Lower leg skin (tissue), 4 donors: ENCODE measurements around the gene CHD5. TPM values are rescaled to one million over a fixed set of nuclear protein-coding genes. Genes with fewer than 3 reads are reported as not detected.

Experiments
- DNase-seq, 2 donors: peaks; one replicate each; pipeline ENCODE4 v3.0.0-alpha.2; 2019; ENCODE audit warnings: low spot score in 2 of 2
- H3K4me3 ChIP-seq: fragments of 200-600 bp; sonication (generic); 2 replicates; pipeline ENCODE4 v1.5.1; 2017; ENCODE audit warnings: mild to moderate bottlenecking, low read depth; ENCODE audit not compliant: poor library complexity, severe bottlenecking
- POLR2A ChIP-seq, 2 donors: fragments of 450-650 bp; IDR thresholded peaks; one replicate each; pipeline ENCODE4 v1.6.1; 2016 to 2017; ENCODE audit warnings: antibody characterized with exemption in 2 of 2, mild to moderate bottlenecking in 1 of 2, moderate library complexity in 1 of 2
- WGBS, 2 donors: methylation state at CpG; one replicate each; pipeline ENCODE4 v1.1.5; 2018; 5-methylcytosine and 5-hydroxymethylcytosine counted together
- intact Hi-C: fragments of 100-400 bp; cut with DNase I; formaldehyde crosslinking; loops from one replicate; pipeline ENCODE4 v1.15.0; 2023; ENCODE audit warnings: low total_unique reads
- total RNA-seq, 4 donors: library from RNA; depleted of rRNA; stranded (reverse); fragments of >200 nt; gene quantifications; one replicate each; pipeline ENCODE4 v1.1.0, GENCODE V29; 2016
- TF ChIP-seq, protein P1 (sequence below), 3 donors: fragments of 450-650 bp; IDR thresholded peaks; one replicate each; pipeline ENCODE4 v1.5.1; 2016; ENCODE audit warnings: antibody characterized with exemption in 3 of 3, mild to moderate bottlenecking in 3 of 3, moderate library complexity in 2 of 3

The CHD5 gene
- total RNA-seq, 4 donors from 2014 or later = 0.04 to 0.27 (median 0.13) TPM; not detected in 1

DNA sequence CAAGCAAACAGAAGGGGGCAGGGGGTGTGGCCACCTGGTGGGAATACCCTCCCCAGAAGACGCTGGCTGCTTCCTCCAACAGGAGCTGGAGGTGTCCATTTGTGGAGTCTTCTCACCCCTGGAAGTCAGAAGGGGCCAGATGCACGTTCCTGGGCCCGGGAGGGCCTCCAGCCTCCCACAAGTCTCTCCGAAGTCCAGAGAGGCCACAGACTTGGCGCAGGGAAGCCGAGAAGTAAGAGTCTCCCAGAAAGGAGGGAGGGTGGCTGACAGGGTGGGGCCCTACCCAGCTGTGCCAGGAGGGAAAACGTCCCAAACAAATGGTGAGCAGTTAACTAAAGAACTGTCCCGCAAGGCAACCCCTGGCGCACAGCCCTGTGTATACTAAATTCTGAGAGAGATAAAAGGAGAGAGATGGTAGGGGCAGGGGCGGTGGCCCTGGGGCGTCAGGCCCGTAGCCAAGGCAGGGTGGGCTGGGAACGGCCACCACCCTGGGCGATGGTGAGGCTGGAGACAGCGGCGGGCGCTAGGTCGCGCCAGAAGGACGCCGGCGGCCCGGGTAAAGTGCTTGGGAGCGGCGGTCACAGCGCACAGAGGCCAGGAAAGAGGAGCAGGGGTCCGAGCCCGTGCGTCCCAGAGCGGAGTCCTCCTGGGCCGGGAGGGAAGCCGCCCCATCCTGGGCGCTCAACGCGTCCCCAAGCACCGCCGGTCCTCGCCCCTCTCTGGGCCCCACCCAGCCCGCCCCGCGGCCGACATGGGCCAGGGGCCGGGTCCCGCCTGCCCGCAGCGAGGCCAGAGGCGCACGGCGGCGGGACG is 1.2 kb downstream of the CHD5 start:
- intact Hi-C loops = no loop called here
- H3K4me3 ChIP-seq = no peak overlapping the region

DNA sequence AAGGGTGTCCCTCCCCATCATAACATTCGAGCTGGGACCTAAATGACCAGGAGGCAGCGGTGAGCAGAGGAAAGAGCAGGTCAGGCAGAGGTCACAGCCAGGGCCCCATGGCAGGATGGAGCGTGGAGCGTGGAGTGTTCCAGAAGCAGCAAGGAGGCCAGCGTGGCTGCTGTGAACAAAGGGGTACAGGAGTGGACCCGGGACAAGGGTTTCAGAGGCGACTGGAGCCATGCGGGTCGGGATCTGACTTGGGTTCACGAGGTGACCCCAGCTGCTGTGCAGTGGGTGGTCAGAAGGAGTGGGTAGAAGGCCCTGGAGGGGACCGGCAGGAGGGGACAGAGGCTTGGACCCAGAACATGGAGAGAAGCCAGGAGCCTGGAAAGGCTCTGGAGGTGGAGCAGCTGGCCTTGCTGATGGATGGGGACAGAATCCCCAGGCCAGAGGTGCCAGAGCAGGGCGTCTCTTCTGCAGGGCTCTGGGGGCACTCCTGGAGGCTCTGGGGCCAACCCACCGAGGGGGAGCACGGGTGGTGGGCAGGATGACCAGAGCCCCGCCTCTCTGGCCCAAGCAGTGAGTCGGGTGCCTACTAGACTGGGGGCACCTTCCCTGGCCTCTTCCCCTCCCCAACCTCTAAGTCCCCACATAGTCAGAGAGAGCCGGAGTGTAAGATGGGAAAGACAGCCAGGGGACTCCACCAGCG is 2.3 kb downstream of the CHD5 start:
- H3K4me3 ChIP-seq = no peak overlapping the region
- DNase-seq = no peak
- intact Hi-C loops = no loop called here
- 77 to 79% methylated on average over 18 of the region's 18 CpGs for WGBS, 2 donors
- no peak for TF ChIP-seq POLR2A (IDR thresholded peaks at IDR 0.05)
- TF ChIP-seq, protein P1, sequence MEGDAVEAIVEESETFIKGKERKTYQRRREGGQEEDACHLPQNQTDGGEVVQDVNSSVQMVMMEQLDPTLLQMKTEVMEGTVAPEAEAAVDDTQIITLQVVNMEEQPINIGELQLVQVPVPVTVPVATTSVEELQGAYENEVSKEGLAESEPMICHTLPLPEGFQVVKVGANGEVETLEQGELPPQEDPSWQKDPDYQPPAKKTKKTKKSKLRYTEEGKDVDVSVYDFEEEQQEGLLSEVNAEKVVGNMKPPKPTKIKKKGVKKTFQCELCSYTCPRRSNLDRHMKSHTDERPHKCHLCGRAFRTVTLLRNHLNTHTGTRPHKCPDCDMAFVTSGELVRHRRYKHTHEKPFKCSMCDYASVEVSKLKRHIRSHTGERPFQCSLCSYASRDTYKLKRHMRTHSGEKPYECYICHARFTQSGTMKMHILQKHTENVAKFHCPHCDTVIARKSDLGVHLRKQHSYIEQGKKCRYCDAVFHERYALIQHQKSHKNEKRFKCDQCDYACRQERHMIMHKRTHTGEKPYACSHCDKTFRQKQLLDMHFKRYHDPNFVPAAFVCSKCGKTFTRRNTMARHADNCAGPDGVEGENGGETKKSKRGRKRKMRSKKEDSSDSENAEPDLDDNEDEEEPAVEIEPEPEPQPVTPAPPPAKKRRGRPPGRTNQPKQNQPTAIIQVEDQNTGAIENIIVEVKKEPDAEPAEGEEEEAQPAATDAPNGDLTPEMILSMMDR (IDR thresholded peaks at IDR 0.05) = no peak

More for the DNA sequence above, 1.2 kb downstream of the CHD5 start:
- TF ChIP-seq, protein P1 (IDR thresholded peaks at IDR 0.05) = no peak
- no peak for DNase-seq
- 3 to 5% methylated on average over 30 to 37 of the region's 51 CpGs for WGBS, 2 donors

DNA sequence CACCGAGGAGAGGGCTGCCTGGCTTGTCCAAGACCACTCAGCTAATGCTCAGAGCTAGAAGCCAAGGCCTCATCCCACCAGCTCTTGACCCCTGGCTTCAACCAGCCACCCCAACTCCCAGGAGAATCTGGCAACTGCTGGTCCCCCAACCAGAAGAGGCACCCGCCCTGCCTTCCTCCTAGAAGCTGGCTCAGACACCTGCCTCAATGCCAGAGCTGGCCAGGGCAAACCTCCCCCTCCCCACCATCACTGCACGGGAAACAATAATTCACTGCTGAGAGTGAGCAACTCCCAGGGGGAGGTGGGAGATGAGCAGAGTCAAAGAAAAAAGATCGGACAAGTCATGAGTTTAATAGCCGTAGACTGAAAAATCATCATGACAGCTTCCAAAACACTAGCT is 3.3 kb downstream of the CHD5 start:
- intact Hi-C loops = no loop called here
- 83 to 90% methylated on average over 5 of the region's 5 CpGs for WGBS, 2 donors
- TF ChIP-seq, protein P1 (IDR thresholded peaks at IDR 0.05) = no peak
- no peak for TF ChIP-seq POLR2A (IDR thresholded peaks at IDR 0.05)
- no peak for DNase-seq
- no peak overlapping the region for H3K4me3 ChIP-seq

DNA sequence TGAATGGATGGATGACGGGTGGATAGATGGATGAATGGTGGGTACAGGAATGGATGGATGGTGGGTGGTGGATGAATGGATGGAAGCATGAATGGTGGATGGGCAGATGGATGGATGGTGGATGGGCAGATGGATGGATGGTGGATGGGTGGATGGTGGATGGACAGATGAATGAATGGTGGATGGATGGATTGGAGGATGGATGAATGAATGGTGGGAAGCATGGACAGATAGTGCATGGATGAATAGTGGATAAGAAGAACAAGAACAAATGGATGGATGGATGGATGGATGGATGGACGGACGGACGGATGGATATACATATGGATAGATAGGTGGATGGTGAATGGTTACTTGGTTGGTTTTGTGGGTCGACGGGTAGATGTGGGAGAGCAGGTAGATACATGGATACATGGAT is 4.7 kb downstream of the CHD5 start:
- H3K4me3 ChIP-seq = no peak overlapping the region
- TF ChIP-seq POLR2A (IDR thresholded peaks at IDR 0.05) = no peak
- TF ChIP-seq, protein P1 (IDR thresholded peaks at IDR 0.05) = no peak
- intact Hi-C loops = no loop called here
- 89 to 93% methylated on average over 6 of the region's 6 CpGs for WGBS, 2 donors
- no peak for DNase-seq

DNA sequence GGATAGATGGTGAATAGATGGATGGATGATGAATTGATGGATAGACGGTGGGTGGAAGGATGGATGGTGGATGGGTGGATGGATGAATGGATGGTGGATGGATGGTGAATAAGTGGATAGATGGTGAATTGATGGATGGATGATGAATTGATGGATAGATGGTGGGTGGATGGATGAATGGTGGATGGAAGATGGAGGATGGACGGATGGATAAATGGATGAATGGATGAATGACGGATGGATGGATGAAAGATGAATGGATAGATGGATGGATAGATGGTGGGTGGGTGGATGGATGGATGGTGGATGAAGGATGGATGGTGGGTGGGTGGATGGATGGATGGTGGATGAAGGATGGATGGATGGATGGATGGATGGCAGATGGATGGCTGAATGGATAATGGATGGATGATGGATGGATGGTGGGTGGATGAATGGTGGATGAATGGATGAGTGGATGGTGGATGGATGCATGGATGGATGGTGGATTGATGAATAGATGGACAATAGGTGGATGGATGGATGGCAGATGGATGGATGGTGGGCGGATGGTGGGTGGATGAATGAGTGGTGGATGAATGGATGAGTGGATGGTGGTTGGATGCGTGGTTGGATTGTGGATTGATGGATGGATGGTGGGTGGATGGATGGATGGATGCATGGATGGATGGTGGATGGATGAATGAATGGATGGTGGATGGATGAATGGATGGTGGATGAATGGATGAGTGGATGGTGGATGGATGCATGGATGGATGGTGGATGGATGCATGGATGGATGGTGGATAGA is 5.3 kb downstream of the CHD5 start:
- TF ChIP-seq, protein P1 (IDR thresholded peaks at IDR 0.05) = peak in 1 of 3 donors; percentile 17
- TF ChIP-seq POLR2A (IDR thresholded peaks at IDR 0.05) = no peak
- intact Hi-C loops = no loop called here
- DNase-seq = no peak
- 83 to 88% methylated on average over 5 of the region's 5 CpGs for WGBS, 2 donors
- H3K4me3 ChIP-seq = no peak overlapping the region
